Stimulated activated CD8-positive, alpha-beta memory T cell treated with anti-CD3 and anti-CD28 coated beads, Interleukin-7, amount 100 ng/mL, for 48 hours (primary cell): ENCODE data around the gene ADRA2B.
"Not testable (repeated sequence)": the region's sequence is repeated elsewhere in the genome, so short reads cannot be mapped to it uniquely, and the experiment has no call there.

Experiments used
- DNase-seq, 2 donors: peaks; one replicate each; pipeline ENCODE4 v3.0.0-alpha.2; 2020; ENCODE audit warnings: low read depth in 1 of 2; ENCODE audit errors: extremely low read depth in 1 of 2

The ADRA2B gene

DNA sequence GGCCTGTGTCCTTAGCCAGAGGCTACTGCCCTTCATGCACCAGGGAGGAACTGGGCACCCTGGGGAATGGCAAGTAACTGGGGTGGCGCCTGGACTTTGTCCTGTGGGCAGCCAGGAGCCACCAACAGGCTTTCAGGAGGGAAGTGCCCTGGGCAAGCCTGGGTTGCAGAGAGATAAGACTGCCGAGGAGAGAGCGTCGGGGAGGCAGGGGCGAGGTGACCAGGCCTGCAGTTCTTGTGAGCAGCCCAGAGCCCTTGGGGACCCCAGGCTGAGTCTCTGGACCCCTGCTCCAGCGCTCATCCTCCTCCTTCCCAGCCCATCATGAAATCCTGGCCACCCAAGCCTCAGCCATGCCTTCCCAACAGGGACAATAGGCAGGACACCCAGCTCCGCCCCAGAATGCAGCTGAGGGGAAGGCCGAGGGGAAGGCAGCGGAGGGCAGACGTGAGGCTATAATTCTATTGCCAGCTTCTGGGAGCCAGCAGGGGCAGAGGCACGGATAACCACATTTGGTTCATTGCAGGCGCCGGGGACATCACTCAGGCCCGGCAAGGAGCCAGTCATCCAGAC is 25.1 kb downstream of the ADRA2B start:
- no peak for DNase-seq

DNA sequence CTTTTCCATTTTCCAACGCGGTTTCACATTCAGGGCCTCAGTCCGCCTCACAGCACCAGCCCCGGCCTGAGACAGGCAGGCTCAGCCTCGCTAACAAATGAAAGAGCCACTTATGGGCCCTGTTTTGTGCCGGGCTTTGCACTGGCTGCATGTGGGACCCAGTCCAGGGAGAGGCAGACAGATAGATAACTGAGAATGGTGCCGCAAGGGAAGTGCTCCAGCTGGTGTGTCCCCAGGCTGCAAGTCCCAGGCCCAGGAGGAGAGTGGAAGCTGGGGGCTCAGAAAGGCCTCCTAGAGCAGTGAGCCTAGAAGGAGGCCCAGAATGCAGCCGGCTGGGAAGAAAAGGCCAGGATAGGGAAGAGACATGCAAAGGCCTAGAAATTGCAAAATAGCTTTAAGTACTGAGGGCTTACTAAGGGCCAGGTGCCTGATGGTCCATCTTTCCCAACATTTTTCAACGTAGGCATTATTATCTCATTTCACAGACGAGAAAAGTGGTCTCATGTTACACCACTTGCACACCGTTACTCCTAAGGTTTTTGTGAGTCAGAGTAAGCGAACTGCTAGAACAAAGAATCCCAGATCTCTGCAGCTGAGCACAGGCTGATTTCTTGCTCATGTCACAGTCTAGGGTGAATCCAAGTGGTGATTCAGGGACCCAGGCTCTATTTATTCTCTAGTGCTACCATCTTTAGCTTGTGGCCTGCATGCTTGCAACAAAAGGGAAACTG is 26.0 kb downstream of the ADRA2B start:
- no peak for DNase-seq

DNA sequence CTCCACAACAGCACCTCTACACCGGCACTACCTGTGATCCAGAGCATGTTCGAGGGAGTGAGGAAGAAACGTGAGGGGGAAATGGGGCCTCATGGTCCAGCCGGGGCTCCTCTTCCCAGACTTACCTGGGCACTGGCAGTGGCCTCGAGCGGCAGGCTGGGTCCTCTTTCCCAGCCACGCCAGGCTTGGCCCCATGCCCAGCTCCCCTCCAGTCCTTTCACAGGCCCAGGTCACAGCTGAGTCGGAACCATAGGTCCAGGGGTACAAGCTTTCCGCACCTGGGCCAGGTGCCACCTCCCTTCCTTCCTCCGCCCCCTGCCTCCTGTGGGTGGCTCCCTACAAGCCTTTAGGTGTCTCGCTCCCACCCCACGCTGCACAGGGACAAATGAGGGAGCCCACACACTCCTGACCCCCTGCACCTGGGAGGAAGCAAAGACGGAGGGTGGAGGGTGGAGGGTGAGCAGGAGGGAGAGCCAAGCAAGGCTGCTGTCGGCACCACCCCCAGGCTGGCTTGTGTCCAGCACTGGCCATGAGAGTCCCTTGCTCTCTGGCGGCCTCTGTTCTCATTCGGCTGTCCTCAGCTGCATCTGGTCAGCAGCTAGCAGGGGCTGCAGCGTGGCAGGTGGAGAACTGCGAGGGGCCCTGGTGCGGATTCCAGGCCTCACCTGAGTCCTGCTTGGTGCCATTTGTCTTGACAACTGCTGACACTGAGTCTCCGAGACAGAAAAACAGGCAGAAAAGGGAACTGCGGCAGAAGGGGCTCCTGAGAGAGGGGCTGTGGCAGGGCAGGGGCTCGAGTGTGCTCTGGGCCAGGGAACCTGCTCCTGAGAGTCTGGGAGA is 26.8 kb downstream of the ADRA2B start:
- no peak for DNase-seq

DNA sequence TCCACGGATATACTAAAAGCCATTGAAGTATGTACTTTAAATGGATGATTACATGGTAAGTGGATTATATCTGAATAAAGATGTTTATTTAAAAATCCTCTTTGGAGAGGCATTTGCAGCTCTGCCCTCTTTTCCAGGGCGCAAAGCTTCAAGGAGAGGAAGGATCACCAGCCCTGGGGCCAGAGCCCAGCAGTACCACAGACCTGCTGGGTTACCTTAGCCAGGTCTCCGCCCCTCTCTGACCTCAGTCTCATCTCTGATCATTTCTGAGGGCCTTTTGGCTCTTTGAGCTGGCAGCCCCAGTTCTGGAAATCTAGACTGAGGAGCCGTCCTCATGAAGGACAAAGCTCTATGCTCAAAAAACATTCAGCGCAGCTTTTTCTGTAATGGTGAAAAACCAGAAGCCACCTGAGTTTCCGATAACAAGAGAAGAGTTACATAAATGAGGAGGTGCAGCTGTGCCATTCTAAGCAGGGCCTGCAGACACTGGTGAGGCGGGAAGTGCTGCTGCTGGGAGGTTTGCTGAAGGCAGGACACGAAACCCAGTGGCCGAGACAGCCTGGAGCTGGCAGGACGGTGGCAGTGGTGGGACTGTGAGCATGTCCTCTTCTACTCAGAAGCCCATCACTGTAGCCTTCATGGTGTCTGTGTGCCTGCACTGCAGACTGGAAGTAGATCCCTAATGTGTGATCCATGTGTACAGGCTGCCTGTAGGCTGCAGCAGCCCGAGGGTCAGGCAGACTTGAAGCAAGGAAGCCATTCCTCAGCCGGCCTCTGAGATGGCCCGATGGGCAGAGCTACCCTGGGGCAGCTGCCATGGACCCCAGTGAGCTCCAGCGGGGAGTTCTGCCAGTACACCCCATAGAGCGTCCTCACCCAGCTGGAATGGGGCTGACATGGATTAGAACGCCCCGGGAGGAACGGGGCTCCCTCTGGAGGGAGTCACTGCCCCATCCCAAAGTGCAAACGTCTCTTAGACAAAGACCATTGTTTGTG is 27.7 kb downstream of the ADRA2B start:
- DNase-seq, result no peak

DNA sequence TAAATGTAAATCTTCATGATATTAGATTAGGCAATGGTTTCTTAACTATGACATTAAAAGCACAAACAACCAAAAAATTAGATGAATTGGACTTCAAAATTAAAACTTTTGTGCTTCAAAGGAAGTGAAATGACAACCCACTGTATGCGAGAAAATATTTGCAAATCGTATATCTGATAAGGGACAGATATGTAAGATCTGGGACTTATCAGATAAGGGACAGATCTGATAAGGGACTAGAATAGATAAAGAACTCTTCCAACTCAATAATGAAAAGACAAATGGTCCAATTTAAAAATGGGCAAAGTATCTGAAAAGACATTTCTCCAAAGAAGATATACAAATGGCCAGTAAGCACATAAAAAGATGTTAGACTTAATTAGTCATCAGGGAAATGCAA is 29.2 kb downstream of the ADRA2B start:
- DNase-seq, result no peak

DNA sequence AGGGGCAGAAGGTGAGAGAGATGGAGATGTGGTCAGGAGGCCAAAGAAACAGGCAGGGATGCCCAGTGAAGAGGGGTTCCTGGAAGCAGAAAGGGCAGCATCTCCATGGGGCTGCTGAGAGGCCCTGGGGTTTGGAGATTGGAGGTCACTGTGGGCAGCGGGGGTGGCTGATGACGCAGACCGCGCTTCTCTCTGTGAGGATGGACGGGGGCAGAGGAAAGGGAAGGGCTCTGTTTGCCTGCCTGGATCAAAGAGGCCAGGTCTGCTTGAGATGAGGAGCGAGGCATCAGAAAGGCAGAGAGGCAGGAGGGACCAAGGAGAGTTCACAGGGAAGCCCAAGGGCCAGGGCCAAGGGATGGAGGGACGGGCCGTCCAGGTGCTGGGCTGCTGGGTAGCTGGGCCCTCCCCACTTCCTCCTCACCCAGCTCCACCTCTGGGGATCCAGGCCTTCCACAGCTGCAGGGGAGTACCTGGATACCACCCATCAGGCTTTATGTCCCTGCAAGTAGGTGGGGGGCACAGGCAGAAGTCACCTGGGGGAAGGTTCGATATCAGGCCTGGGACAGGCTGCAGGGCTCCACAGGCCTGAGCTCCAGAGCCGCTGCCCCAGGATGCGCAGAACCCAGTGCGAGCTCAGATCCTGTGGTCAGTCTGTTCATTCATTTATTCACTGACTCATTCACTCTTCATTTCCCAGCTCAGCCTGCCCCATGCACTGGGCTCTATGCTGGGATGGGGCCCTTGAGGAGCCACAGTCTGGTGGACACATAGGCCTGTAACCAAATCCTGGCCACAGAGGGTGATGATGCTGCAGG is 30.6 kb downstream of the ADRA2B start:
- no peak for DNase-seq

DNA sequence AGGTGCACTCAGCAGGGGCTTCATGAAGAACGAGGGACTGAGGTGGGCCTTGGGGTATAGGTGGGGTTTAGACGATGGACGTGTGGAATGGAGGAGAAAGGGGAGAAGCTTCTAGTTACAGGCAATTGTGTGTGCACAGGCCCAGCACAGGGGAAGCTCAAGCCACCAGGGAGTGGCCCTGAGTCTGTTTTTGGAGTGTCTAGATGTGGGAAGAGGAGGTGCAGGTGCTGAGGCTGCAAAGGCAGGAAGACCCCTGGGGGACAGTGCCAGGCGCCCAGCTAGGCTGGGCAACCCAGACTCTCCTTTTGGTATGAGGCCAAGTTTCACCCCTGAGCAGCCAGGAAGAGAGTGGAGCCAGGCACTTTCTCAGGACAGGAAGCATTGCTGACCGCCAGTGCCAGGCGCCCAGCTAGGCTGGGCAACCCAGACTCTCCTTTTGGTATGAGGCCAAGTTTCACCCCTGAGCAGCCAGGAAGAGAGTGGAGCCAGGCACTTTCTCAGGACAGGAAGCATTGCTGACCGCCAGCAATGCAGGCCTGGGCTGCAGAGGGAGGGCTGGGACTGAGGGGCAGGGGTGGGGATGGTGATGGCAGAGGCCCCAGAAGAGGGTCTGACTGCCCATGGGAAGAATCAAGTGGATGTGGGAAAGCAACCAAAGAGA is 31.4 kb downstream of the ADRA2B start:
- not testable (repeated sequence) for DNase-seq

DNA sequence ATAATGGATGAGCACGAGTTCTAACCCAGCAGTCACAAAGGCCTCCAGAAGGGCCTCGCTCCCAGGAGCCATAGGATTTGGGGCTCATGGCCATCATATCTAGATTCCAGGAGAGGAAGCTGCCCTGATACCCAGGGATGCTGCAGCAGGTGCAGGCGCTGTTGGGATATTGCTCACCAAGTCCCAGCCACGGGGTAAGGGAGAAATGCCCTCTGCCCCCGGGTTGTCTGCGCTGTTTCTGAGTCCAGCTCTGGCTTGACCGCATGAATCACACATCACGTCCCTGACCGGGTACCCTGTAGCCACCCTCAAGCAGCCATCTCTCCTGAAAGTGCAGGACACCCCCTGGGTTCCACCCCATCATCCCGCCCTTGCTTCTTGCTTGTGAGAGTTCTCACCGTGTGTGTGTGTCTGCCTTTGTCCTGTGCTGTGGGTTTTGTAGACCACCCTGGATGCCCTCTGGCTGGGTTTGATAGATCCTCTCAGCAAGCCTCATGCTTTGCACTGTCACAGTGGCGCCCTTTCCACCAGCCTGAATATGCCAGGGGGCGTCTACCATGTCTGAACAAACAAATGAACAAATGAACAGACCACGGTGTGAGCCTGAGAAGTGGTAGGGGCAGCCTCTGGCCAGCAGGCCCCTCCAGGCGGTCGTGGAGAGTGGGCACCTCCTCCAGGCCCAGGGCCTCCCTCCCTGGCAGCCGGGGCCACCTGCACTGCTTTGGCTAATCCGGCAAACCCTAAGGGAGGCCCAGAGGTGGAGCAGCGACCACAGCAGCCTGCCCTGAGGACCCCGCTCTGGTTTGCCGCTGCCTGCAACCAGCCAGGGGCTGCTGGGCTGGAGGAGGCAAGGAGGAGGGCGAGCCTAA is 32.1 kb downstream of the ADRA2B start:
- no peak for DNase-seq

DNA sequence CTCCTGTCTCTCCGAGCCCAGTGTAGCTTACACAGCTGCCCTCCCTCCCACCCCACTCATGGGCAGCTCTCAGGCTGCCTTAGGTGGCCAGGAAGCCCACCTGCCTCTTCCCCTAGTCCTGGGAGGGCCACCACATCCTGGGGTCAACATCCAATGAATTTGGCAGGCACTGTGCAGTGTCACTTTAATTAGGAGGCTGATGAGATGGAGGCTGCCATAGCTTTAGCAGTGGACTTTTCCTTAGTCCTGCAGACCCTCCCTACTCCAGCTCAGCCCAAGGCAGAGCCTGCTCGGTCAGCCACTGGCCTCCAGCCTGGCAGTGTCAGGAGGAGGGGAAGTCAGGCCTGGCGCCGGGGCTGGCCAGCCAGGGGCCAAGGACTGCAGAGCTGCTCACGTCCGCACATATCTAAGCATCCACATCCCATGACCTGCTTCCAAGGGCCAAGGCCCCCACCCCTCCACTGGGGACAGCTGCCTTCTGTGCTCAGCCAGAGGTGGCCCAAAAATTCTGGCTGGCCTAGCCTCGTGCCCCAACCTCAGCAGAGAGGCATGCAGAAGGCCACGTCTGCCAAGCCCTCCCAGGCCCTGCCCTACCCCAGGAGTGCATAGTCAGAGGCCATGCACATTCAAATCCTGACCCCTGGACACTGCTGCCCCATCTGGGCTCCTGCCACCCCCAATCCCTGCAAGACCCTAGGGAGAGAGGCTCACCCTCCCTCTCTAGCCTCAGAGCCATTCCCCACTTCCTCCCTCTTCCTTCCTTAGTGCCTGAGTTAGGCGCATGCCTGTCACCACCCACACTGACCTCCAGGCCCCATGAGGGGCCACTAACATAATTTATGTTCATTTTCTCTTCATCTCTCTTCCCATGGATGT is 33.1 kb downstream of the ADRA2B start:
- no peak for DNase-seq

DNA sequence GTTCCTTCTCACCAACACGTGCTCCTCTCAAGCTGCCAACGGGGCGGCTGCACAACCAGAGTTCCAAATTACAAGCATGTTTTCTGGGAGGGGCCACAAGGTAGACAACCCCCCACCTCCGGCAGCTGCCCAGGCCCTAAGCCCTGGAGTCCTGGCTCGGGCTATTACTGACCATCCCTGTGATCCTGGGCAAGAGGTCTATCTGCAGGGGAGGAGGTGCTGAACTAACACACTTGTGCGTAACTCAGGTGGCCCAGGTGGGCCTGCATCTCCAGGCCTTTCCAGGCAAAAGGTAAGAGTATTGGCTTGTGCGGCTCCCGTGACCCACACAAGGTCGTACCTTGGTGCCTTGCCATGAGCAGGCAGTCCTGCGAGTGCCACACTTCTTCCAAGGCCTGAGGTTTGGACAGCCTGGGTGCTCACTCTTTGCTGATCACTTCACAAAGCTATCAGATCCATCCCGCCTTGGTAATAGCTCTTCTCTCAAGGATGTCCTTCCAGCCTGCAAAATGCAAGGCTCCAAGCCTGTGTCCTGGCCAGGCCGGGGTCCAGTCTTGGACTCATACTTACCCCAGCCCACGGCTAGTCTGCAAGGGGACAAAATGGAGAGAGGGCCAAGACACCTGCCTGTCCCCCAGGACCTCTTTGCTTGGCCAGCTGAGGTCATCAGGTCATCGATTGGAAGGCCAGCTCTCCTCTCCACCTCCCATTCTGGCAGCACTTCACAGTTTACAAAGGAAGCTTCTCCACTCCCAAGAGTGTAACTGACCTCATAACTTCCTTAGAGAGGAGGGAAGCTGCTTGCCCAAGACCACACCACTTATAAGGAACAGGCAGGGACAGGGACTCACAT is 33.9 kb downstream of the ADRA2B start:
- DNase-seq, result no peak

DNA sequence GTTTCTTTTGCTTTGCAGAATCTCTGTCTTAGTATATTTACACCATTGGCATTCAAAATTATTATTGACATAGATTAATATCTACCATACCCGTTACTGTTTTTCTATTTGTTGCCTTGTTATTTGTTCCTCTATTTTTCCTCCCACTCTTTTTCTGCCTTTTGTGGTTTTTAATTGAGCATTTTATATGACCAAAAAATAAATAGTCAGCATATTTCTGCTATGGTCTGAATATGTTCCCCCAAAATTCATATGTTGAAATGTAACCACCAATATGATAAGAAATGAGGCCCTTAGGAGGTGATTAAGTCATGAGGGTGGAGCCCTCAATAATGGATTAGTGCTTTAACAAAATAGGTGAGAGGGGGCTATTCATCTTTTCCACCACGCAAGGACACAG is 35.3 kb downstream of the ADRA2B start:
- DNase-seq, result no peak

DNA sequence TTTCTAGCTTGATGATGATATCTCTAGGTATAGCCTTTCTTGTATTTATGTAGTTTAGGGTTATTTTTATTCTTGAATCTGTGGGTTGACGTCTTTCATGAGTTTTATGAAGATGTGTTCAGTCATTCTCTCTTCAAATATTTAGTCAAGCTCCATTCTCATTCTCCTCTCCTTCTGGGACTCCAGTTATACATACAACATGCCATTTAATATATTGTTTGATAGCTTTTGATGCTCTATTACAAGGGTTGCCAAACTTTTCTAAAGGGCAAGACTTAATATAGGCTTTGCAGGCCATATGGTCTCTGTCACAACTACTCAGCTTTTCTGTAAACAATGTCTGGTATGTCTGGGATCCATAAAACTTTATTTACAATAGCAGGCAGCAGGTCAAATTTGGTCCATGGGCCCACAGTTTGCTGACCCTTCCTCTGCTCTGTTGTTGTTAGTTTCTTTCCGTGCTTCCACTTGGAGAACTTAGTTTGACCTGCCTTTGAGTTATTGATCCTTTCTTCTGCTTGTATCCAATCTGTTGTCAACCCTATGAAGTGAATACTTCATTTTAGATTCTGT is 41.1 kb downstream of the ADRA2B start:
- DNase-seq, result no peak

DNA sequence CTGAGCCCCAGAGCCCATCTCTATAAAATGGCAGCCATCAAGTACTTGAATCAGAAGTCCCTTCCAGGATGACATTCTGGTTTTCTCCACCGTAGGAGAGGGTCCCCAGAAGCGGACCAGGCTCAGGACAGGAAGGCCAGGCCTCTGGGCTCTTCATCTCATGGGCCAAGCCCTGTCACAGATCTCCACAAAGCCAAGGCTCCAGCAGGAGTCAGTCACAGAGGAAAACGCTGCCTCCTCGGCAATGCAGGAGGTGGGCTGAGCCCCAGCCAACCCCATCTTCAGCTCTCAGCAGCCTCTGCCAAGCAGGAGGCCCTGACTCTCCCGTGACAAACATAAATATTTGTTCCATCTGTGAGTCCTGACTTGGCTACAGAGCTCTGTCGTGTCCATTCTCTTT is 42.2 kb downstream of the ADRA2B start:
- no peak for DNase-seq

DNA sequence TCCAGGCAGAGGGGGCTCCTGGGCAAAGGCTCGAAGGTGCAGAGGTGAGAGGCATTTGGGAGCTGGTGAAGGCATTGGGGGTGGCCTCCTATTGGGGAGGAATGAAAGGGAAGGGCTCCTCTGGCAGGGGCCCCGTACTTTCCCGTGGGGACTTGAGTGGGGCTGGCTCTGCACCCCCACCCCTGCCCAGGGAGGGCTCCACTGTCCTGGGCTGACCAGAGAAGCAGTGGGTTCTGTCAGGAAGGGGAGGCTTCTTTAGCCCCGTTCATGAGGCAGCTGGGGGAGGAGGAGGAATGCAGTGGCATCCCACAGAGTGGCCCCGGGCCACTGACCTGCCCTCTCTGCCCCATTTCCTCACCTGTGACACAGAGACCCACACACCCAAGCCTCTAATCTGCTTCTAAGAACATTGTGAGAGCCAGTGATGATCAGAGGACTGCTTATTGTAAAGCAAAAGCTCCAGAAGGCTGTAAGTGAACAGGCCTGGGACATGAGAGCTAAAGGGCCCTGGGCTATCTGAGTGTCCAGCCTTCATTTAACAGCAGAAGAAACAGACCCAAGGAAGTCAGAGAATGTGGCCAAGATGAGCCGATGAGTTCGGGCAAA is 43.1 kb downstream of the ADRA2B start:
- no peak for DNase-seq

DNA sequence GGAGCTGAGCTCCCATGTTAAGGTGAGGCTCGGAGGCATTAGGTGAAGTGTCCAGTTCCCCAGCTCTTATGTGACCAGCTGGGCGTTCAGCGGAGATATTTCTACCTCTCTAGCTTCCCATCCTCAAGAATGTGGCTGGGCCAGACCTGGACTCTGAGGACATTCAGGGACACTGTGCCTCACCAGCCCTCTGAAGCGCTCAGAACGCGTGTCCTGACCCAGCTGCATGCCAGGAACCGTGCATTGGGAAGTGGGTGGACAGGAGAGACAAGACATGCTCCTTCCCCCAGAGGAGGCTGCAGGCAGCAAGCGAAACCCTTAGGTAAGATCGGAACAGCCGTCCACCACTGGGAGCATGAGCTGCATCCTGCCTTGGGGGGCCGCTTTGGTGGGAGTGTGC is 43.6 kb downstream of the ADRA2B start:
- DNase-seq, result no peak

DNA sequence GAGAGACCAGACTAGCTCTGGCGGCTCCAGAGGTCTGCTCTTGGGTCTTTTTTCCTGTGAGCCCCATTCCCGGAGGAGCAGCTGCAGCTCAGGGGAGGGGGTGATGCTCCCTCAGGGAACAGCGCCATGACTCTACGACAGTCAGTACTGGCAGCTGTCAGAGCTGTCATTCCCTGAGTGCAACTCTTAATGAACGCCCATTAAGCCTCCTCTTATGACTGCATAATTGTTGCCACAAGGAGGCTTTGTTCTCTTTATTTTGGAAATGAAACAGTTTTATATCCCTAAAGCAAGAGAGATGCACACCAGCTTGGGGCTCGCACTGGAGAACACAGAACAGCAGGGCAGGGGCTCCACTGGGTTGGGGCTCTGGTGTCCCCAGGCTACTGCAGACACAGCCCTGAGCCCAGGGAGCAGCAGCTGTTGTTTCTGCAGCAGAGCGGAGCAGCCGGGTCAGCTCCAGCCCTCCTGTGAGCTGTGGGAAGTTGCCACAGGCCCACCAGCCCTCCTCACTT is 44.3 kb downstream of the ADRA2B start:
- DNase-seq, result not testable (repeated sequence)
